Fibroblast of lung (primary cell): ENCODE measurements around the gene DLG2. TPM values are rescaled to one million over a fixed set of nuclear protein-coding genes. Genes with fewer than 3 reads are reported as not detected.

ENCODE experiments used
- DNase-seq, 2 donors: peaks; one replicate each; pipeline versions ENCODE4 v3.0.0 to v3.0.0-alpha.2; 2010; ENCODE audit warnings: low read depth in 2 of 2
- H2AFZ ChIP-seq: 2 replicates; pipeline ENCODE4 v1.5.1; 2012; ENCODE audit warnings: low read length, control low read depth, inconsistent platforms
- H3K27ac ChIP-seq: 2 replicates; pipeline ENCODE4 v1.5.1; 2011; ENCODE audit warnings: low read length, control low read depth; ENCODE audit not compliant: insufficient read depth
- H3K27me3 ChIP-seq: 2 replicates; pipeline ENCODE4 v1.5.1; 2011; ENCODE audit warnings: mild to moderate bottlenecking, low read length; ENCODE audit not compliant: control insufficient read depth, insufficient read depth
- H3K36me3 ChIP-seq: 2 replicates; pipeline ENCODE4 v1.5.1; 2011; ENCODE audit warnings: low read length; ENCODE audit not compliant: control insufficient read depth, insufficient read depth
- H3K4me1 ChIP-seq: 2 replicates; pipeline ENCODE4 v1.5.1; 2011; ENCODE audit warnings: low read length; ENCODE audit not compliant: control insufficient read depth, insufficient read depth; ENCODE audit errors: extremely low read depth
- H3K4me2 ChIP-seq: 2 replicates; pipeline ENCODE4 v1.5.1; 2011; ENCODE audit warnings: low read length, control low read depth; ENCODE audit not compliant: insufficient read depth; ENCODE audit errors: extremely low read depth
- H3K4me3 ChIP-seq, 4 experiments: fragments of 200-600 bp in 1 of 4; sonication (generic) in 1 of 4; replicated peaks in 1 of 4; 2 replicates each; pipeline ENCODE4 v1.5.1; 2011 to 2016; ENCODE audit warnings: low read length in 4 of 4, low read depth in 3 of 4, mild to moderate bottlenecking in 3 of 4, control low read depth in 2 of 4, inconsistent platforms in 1 of 4, mixed read lengths in 1 of 4; ENCODE audit not compliant: insufficient read depth in 1 of 4; ENCODE audit errors: control extremely low read depth in 1 of 4
- H3K79me2 ChIP-seq: 2 replicates; pipeline ENCODE4 v1.5.1; 2012; ENCODE audit warnings: mild to moderate bottlenecking, low read length, inconsistent platforms; ENCODE audit not compliant: control insufficient read depth, insufficient read depth
- H3K9ac ChIP-seq: 2 replicates; pipeline ENCODE4 v1.5.1; 2011; ENCODE audit warnings: mild to moderate bottlenecking, low read length, control low read depth; ENCODE audit not compliant: insufficient read depth
- H3K9me3 ChIP-seq: 2 replicates; pipeline ENCODE4 v1.5.1; 2012; ENCODE audit warnings: low read depth, low read length; ENCODE audit not compliant: control insufficient read depth, insufficient read depth
- H4K20me1 ChIP-seq: 2 replicates; pipeline ENCODE4 v1.5.1; 2011; ENCODE audit warnings: low read length; ENCODE audit not compliant: control insufficient read depth, insufficient read depth; ENCODE audit errors: extremely low read depth
- EZH2 ChIP-seq: IDR thresholded peaks from 2 replicates; pipeline ENCODE4 v1.5.1; 2012; ENCODE audit warnings: low read length, control low read depth, mild to moderate bottlenecking; ENCODE audit errors: missing control alignments
- polyA plus RNA-seq, 2 donors: library from polyadenylated mRNA; depleted of rRNA in 1 of 2; stranded (reverse) in 1 of 2; unstranded in 1 of 2; fragments of >200 nt; gene quantifications; 2 replicates each; pipeline ENCODE4 v1.2.1, GENCODE V29; 2011 to 2012; ENCODE audit warnings: missing spikeins in 1 of 2
- total RNA-seq: library from RNA; depleted of rRNA; stranded (reverse); fragments of >200 nt; gene quantifications from 2 replicates; pipeline ENCODE4 v1.2.1, GENCODE V29; 2014
- TF ChIP-seq, protein P1 (sequence below), 2 donors: IDR thresholded peaks in 1 of 2; conservative IDR thresholded peaks in 1 of 2; 1 replicate in 1 of 2; 2 replicates in 1 of 2; pipeline ENCODE4 v1.5.1; 2011 to 2012; ENCODE audit warnings: low read length in 2 of 2, control low read depth in 1 of 2, inconsistent platforms in 1 of 2, low read depth in 1 of 2, mild to moderate bottlenecking in 1 of 2

DLG2 gene
- total and polyA plus RNA-seq, 2 donors (not counting 1 experiment from before 2014, with no cell fraction given) = 0.77 to 2.3 TPM

DNA sequence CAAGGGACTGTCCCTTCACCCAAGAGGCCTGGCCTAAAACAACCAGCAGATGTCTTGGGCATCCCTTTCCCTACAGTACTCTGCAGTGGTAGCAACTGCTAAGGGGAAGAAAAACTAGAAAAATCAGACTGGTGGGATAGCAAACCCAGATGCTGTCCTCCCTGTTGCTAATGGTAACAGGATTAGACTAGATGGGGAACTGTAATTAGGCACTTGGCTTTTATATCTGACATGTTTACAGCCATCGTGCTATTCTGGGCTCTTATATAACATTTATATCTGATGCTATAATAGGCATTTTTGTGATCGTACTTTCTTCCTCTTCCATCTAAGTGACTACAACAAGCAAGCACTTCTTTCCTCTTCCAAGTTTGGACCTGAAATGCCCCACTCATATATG, 316.7 kb downstream of the DLG2 start:
- no peak overlapping the region for H3K4me3 ChIP-seq
- H3K9ac ChIP-seq = no peak overlapping the region
- no peaks in the 10 kb centered on the region for H4K20me1 ChIP-seq
- H3K27me3 ChIP-seq = no peaks in the 10 kb centered on the region
- no peaks in the 10 kb centered on the region for H3K79me2 ChIP-seq
- DNase-seq = no peak
- no peaks in the 10 kb centered on the region for H3K4me1 ChIP-seq
- no peaks in the 10 kb centered on the region for H3K9me3 ChIP-seq
- H3K27ac ChIP-seq = no peak overlapping the region
- H3K4me2 ChIP-seq = no peak overlapping the region
- H3K36me3 ChIP-seq = no peaks in the 10 kb centered on the region
- no peak overlapping the region for H2AFZ ChIP-seq
- no peak for TF ChIP-seq EZH2
- TF ChIP-seq, protein P1, sequence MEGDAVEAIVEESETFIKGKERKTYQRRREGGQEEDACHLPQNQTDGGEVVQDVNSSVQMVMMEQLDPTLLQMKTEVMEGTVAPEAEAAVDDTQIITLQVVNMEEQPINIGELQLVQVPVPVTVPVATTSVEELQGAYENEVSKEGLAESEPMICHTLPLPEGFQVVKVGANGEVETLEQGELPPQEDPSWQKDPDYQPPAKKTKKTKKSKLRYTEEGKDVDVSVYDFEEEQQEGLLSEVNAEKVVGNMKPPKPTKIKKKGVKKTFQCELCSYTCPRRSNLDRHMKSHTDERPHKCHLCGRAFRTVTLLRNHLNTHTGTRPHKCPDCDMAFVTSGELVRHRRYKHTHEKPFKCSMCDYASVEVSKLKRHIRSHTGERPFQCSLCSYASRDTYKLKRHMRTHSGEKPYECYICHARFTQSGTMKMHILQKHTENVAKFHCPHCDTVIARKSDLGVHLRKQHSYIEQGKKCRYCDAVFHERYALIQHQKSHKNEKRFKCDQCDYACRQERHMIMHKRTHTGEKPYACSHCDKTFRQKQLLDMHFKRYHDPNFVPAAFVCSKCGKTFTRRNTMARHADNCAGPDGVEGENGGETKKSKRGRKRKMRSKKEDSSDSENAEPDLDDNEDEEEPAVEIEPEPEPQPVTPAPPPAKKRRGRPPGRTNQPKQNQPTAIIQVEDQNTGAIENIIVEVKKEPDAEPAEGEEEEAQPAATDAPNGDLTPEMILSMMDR (conservative IDR thresholded peaks at IDR 0.05 in 1 of 2, IDR thresholded peaks at IDR 0.05 in 1 of 2; ENCODE audit: low read depth in 1 of 2, low read length in 2 of 2) = no peak

DNA sequence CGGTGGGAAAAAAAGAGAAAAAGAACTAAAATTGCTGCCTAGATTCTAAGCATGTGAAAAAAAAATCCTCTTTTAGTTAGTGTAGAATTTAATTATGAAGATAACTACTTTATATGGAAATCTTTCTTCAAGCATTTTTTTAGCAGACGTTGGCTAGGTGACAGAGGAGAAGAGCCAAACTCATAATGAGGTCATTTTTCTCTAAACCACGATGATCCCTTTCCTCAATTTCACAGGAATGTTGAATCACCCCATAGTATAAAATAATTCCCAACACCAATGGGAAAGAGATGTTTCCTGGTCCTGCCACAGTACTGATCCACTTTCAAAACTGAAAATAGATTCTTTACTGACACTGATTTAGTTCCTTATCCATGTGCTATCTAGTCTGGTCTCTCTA, 319.8 kb downstream of the DLG2 start:
- H3K4me1 ChIP-seq = no peaks in the 10 kb centered on the region
- no peak overlapping the region for H3K4me3 ChIP-seq
- H3K9me3 ChIP-seq = no peaks in the 10 kb centered on the region
- H2AFZ ChIP-seq = no peak overlapping the region
- no peaks in the 10 kb centered on the region for H4K20me1 ChIP-seq
- no peaks in the 10 kb centered on the region for H3K27me3 ChIP-seq
- TF ChIP-seq EZH2 = no peak
- TF ChIP-seq, protein P1 (conservative IDR thresholded peaks at IDR 0.05 in 1 of 2, IDR thresholded peaks at IDR 0.05 in 1 of 2; ENCODE audit: low read depth in 1 of 2, low read length in 2 of 2) = no peak
- H3K36me3 ChIP-seq = no peaks in the 10 kb centered on the region
- peak in 1 of 2 donors; percentile 51 for DNase-seq
- no peaks in the 10 kb centered on the region for H3K79me2 ChIP-seq
- H3K27ac ChIP-seq = no peak overlapping the region
- no peak overlapping the region for H3K4me2 ChIP-seq
- H3K9ac ChIP-seq = no peak overlapping the region

DNA sequence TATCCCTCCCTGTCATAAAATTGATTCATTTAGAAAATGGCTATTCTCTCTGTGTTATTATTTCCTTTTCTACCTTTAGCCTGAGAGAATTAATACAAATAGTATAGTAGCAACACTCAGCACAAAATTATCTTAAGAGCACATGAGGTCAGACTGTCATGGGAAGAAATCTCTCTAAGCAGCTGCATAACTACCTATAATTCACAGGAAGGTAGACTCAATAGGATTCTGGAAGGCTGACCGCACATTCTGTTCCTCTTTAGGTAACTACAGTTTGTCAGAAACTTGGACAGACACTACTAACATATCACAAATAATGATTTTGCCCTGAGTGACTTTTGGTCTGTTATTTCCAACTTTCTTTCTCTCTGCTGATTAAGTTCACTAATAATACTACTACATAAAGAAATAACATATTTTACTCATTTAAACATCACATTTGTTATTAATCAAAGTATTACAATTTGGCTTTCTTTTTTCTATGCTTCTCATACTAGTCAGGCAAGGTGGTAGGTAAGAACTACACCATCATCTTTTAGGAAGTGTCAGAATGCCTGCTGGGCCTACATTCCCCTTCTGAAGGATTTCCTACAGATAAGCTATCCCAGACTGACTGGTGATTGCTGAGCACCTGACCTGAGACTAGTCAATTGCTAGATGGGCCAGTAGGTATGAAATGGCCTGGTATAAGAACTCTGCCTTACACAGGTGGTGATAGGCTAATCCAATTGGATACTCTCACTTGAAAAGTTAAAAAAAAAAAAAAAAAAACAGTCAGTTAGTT, 325.1 kb downstream of the DLG2 start:
- no peak overlapping the region for H3K4me3 ChIP-seq
- H4K20me1 ChIP-seq = no peaks in the 10 kb centered on the region
- no peaks in the 10 kb centered on the region for H3K9me3 ChIP-seq
- H3K4me1 ChIP-seq = no peaks in the 10 kb centered on the region
- H3K9ac ChIP-seq = no peak overlapping the region
- no peaks in the 10 kb centered on the region for H3K79me2 ChIP-seq
- H3K4me2 ChIP-seq = no peak overlapping the region
- H3K27ac ChIP-seq = no peak overlapping the region
- no peak for DNase-seq
- no peaks in the 10 kb centered on the region for H3K36me3 ChIP-seq
- no peak for TF ChIP-seq EZH2
- TF ChIP-seq, protein P1 (conservative IDR thresholded peaks at IDR 0.05 in 1 of 2, IDR thresholded peaks at IDR 0.05 in 1 of 2; ENCODE audit: low read depth in 1 of 2, low read length in 2 of 2) = no peak
- no peak overlapping the region for H2AFZ ChIP-seq
- H3K27me3 ChIP-seq = no peaks in the 10 kb centered on the region
